Activated gamma-delta T cell (primary cell): ENCODE measurements around the gene SYT8.
"Not testable (repeated sequence)": the region's sequence is repeated elsewhere in the genome, so short reads cannot be mapped to it uniquely, and the experiment has no call there.

ENCODE experiments used
- DNase-seq: peaks from one replicate; lab custom pipeline; 2025; lab: John Stamatoyannopoulos, UW

Gene SYT8

DNA sequence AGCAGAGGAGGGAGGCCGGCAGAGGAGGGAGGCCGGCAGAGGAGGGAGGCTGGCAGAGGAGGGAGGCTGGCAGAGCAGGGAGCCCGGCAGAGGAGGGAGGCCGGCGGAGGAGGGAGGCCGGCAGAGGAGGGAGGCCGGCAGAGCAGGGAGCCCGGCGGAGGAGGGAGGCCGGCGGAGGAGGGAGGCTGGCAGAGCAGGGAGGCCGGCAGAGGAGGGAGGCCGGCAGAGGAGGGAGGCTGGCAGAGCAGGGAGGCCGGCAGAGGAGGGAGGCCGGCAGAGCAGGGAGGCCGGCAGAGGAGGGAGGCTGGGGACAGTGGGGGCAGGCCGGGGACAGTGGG, 39.0 kb downstream of the SYT8 start:
- not testable (repeated sequence) for DNase-seq

DNA sequence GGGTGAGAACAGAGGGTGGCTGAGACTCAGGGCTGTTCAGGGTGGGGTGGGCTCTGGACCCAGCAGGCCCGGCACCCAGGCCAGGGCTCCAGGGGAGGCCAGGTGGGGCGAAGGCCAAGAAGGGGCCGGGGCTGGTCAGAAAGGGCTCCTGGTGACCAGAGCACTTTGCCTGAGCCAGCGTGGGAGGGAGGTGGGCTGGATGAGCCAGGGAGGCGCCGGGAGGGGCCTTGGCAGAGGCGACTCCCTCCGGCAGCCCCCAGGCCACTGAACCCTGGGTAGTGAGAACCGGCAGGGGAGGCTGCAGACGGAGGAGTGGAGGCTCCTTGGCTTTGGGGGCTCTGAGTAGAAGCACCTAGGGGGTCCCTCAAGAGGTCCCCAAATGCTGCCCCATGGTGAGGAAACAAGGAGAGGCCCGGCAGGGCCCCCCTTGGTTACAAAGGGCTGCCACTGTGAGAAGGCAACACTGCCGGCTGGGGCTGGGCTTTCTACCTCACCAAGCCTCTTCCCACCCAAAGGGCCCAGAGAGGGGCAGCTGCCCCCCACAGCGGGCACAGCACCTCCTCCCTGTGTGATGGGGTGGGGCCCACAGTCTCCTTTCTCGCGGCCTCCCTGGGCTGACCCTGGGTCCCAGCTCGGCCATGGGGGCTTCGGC, 39.8 kb downstream of the SYT8 start:
- not testable (repeated sequence) for DNase-seq

DNA sequence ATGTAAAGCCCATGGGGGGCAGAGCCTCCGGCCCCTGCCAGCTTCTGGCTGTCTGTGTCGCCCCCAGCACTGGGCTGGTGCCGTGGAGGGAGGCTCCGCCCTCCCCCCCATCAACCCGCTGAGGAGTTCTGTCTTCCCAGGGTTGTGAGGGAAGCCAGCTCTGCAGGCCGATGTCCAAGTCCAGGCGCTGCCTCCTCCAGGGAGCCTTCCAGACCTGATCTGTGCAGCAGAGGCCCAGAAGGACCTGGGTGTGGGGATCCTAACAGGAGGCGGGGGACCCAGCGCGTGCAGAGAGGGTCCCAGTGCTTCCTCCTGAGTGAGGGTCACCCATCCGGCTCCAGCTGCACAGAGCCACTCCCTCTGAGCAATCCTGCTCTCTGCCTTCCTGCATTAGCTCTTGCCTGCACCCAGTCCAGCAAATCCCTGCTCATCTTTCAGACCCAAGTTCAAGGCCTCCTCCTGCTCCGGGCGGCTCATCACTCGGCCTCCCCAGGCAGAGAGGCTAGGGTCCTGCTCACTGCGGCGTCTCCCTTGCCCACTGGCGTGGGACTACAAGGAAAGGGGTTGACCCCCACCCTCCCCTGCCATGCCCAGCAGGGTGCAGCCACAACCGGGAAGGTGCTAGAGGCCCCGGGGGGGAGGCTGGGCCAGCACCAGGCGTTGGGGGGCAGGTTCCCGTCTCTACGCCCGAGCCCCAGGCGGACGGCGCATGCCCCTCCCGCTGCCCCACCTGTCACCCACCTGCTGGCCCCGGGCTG, 40.5 kb downstream of the SYT8 start:
- DNase-seq: no peak

DNA sequence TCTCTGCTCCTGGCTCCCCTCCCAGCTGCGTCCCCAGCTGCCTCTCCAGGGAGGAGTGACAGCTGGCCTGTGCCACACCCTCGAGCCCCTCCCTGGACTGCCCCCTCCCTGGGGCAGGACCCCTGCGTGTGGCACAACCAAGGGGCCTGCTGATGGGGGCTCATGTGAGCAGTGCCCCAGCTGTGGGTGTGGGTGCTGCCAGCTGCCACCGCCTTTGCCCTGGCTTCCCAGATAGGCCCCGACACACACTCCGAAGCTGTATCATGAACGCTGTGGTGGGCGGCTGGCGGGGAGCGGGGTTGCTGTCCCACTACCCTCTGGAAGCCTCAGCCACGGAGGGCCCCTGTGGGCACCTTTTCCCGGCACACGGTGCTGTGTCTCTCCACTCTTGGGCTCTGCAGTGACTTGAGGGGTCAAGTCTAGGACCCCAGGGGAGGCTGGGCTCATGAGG, 41.1 kb downstream of the SYT8 start:
- DNase-seq: not testable (repeated sequence)

DNA sequence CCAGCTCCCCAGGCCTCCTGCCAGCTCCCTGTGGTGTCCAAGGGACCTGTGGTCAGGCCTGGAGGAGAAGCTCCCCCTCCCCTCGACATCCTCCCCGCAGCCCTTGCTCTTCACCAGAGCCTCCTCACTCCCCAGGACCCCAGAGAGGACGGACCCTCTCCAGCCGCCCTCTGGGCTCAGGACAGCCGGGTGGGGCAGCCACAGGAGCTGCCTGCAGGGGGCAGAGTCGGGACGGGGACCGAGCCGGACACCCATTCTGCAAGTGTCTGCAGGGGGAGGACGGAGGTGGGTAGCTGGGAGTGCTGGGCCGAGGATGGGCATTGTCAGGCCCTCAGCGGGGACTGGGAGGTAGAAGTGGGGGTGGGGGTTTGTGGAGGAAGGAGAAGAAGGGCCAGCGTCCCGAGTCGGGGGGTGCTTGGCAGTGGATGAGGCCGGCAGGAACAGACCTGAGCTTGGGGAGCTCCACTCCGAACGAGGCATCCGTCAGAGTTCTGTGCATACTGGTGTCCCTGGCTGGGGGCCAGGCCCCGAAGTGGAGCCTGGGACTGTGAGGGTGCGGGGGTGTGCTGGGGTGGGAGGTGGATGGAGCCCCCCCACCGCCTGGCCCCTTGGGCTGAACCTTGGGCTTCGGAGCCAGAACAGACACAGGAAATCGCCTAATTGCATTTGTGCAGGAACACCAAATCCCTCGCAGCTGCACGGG, 41.7 kb downstream of the SYT8 start:
- DNase-seq: no peak

DNA sequence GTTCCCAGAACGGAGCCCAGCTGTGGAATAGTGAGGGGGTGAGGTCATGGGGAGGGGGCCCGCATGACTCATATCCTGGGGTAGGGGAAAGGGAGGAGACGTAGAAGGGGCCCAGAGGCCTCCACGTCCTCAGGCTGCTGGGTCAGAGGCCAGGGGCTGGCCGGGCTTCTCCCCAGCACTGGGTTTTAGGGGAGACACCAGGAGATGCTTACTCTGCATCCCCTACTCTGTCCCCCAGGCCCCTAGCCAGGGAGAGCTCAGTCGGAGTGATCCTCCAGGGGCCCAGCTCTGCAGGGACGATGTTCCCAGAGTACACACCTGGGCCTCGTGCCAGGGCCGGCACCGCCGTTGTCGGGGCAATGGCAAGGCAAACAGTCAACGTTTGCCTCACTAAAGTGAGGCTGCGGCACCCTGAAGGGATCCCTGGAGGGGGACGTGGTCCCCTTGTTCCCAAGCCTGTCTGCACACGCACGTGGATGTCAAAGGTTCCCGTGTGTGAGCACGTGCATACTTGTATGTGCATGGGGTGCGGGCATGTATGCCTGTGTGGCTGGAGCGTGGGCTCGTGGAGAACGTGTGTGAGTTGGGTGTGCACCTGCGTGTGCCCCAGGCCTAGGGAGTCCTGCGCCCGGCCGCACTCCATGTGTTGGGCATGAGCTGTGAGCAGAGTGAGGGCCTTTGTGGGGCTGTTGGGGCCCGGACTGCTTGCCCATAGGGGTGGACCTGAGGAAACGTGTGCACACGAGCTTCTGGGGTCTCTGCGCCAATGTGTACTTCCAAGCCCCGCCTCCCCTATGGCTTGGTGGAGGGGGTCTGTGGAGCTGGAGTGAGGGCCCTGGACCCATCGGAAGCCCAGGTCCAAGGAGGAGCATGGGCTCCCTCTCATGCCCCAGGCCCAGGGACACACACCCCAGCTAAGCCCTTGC, 42.7 kb downstream of the SYT8 start:
- no peak for DNase-seq

DNA sequence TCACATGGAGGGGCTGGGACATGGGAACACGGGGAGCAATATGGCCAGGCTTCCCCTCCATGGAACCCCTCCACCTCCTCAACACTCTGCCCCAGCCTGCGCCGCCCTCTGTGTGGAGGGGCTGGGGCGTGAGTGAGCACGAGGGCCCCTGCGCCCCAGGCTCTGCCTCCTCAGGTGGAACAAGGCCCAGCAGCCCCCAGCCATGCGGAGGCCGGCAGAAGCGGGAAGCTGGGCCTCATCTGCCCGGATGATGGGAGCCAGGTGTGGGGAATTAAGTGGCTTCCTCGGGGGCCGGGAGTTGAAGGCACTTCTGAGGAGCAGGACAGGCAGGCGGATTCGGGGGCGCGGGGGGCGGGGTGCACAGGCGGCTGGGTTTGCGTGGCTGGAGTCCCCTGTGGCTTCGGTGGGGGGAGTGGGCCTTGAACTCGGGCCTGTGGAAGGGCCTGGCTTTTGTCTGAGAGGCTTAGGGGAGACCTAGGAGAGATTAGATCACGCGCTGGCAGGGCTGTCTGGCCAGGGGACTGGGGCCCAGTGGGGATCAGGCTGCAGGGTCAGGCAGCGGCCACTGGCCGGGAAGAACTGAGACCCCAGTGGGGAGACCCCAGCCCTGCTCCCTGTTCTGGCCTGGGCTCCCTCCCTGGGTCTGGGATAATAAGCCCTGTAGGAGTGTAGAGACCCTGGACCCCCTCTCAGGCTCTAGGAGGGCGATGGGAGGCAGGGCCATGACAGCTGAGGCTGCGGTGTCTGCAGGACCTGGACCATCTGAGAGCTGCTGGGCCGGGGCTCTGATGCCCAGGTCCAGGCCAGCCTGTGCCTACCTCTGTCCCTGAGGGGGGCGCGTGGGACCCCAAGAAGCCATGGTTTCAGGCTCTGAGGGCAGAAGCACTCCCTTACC, 43.6 kb downstream of the SYT8 start:
- no peak for DNase-seq

DNA sequence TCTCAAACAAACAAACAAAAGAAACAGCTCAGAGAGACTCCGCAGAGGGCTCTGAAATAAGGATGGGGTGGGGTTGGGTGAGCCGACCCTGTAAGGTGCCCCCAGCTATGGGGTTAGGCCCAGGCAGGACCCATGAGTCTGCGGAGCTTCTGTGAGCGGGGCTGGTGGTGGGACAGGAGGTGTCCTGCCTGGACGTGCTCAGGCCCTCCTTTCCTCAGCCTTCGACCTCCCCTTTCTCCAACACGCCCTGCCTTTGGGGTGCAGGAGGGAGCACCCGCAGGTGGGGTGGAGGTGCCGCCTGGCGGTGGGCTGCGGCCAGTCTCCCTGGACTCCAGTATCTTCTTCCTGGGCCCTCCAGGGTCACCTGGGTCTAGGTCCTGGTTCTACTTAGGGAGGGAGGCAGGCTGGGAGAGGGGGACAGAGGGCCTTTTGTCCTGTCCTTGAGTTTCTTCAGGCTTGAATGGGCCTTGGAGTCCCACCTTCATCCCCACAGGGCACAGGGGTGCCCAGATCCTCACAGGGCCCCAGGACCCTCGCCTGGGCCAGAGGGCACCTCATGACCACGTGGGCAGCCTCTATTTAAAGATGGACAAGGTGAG, 44.7 kb downstream of the SYT8 start:
- no peak for DNase-seq

DNA sequence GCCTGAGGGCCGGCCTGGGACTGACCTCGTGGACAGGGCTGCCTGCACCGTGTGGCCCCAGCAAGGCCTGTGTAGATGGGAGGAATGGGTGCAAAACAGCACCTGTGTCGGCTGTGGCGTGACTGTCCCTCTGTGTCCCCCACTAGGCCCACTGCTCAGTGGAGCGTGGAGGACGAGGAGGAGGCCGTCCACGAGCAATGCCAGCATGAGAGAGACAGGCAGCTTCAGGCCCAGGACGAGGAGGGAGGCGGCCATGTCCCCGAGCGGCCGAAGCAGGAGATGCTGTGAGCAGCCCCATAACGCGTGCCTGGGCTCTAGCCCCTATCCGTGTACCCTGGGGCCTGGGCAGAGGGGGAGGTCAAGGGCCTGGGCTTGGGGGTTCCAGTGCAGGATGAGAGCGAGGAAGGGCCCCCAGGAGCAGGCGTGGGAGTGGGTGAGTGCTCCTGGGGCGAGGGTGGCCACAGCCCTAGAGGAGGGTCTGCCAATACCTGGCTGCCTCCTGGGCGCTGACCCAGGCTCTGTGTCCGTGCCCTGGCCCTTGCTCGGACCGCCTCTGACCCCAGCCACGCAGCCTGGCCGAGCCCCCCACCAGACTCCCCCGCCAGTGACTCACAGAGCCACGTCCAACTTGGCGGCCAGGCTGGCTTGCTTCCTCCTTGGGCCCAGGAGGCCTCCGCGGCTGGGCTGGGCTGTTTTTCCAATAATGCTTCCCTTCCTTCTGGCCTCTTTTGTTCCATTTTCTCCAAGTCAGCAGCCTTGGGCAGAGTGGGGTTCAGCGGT, 45.3 kb downstream of the SYT8 start:
- no peak for DNase-seq

DNA sequence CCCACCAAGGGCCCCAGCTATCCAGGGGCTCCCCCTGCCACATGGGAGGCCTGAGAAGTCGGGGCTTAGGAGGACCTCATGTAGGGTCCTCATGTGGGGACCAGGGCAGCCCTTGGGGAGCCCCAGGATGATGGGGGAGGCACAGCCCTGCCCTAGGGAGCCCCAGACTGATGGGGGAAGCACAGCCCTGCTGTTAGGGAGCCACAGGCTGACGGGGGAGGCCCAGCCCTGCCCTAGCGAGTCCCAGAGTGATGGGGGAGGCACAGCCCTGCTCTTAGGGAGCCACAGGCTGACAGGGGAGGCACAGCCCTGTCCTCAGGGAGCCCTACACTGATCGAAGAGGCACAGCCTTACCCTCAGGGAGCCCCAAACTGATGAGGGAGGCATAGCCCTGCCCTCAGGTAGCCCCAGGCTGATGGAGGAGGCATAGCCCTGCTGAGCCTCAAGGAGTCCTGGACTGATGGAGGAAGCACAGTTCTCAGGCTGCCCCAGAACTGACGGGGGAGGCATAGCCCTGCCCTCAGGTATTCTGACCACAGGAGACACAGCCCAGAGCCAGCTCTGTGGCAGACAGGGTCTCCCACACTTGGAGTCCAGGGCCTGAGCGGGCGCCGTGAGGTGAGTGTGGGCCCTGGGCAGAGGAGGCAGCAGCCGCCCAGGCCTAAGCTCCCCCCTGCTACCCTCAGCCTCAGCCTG, 46.1 kb downstream of the SYT8 start:
- no peak for DNase-seq

DNA sequence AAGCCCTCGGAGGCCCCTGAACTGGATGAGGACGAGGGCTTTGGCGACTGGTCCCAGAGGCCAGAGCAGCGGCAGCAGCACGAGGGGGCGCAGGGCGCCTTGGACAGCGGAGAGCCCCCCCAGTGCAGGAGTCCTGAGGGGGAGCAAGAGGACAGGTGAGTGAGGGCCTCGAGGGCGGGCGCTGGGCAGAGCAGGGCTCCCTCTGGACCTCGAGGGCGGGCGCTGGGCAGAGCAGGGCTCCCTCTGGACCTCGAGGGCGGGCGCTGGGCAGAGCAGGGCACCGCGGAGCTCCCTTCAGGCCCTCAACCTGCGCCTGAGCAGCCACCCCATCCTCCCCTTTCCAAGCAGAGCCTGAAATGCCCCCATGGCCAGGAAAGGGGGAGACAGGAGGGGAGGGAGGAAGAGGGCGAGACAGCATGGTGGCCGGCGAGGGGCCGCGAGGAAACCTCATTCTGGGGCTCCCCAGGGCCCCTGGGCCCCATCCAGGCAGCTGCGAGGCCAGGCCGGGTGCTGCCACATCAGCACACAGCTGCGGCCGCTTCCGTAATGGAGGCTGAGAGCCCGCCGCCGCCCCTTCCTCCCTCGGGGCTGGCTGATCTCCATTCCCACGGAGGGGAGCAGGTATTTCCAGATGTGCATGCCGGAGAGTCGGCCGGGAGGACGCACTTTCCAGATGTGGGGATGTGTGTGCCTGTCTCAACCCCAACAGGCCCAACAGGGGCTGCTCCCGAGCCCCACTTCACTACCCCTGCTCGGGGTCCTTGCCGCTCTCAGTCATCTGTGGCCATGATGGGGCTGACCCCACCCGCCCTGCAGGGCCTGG, 46.9 kb downstream of the SYT8 start:
- no peak for DNase-seq

DNA sequence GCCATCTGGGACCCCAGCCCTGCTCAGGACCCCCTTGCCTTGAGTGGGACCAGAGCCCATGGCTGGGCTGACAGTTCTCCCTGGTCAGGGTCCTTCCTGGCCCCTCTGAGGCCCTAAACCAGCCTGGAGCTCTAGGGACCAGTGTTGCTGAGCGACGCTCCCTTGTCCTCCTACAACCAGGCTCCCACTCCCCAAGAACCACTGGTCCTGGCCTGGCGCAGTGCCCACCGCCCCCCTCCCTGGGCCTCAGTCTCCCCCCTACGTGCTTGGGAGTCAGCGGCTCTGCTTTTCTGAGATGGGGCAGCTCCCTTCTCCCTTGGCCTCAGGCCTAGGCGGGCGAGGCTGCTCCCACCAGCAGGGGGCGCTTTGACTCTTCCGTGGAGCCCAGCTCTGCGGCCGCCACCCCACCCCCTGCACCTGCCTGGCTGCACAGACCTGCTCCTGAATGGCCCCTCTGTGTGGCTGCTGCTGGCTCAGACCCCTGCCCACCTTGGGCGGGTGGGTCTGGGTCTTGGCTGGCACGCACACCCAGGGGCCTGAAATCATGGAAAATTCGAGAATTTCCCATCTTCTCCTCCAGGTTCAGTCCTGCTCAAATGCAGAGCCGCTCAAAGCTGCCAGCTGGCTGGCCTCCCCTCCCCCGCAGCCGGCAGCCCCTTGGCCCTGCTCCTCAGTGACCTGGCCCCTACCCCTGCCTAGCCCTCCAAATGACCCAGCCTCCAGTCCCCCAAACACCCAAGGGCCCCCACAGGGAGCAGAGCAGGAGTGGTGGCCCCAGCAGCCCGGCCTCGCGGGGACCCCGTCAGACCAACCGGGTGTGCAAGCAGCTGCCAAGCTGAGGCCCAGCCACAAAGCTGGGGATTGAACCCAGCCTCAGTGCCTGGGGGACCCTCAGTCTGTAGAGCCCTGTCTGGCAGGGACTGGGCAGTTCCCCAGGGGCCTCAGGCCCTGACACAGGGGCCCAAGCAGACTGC, 47.8 kb downstream of the SYT8 start:
- peak; percentile 43 for DNase-seq

DNA sequence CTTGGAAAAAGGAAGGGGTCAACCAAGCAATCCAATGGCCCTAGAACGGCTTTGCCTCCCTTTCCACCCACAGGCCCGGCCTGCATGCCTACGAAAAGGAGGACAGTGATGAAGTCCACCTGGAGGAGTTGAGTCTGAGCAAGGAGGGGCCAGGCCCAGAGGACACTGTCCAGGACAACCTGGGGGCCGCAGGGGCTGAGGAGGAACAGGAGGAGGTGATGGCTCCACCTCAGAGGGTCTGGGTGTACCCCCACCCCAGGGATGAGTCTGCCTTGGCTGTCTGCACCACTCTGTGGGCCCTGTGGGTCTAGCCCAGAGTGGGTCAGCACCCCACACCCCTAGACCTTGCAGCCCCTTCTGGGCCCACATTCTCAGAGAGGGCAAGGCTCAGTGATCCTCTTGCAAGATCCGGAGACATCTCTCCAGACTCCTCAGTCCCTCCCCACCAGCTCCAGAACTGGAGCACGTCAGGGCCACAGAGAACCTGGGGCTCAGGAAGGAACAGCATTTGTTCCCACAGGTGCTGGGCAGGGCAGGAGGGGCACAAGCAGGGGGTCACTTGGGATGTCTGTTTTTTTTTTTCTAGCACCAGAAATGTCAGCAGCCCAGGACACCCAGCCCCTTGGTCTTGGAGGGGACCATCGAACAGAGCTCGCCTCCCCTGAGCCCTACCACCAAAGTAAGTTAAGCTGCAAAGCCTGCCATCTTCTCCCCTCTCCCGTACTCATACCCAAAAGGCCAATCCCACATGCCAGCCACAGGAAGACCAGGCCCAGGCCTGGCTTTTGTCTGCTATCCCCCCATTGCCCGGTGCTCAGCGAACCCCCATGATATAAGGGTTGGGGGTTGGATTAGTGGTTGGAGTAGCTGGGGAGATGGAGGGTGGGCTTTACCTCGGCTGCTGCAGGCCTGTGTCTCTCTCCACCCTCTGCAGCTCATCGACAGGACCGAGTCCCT, 48.8 kb downstream of the SYT8 start:
- DNase-seq: no peak

DNA sequence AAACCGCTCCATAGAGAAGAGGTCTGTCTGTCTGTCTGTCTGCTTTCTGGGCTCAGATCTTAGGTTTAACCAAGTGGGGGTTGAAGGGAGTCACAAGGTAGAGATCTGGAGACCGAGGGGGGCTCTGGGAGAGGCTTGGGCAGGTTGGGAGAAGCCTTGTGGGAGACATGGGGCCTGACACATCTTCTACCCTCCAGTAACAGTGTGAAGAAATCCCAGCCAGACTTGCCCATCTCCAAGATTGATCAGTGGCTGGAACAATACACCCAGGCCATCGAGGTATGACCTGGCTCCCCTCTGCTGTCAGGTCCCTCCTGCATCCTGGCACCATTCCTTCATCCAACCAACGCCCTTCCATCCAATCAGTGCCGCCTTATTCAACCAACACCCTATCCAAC, 49.5 kb downstream of the SYT8 start:
- DNase-seq: no peak

DNA sequence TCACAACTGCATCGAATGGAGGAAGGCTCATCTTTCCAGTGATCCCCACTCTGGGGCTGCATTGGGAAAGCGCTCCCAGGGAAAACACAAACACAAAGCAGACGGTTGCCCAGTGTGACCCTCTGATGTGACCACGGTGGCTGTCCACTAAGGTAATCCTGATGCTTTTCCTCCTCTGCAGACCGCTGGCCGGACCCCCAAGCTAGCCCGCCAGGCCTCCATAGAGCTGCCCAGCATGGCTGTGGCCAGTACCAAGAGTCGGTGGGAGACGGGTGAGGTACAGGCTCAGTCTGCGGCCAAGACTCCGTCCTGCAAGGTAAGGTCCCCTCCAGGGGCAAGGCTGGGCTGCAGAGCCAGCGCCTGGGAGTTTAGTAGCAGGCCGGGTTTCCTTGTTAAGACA, 51.8 kb downstream of the SYT8 start:
- DNase-seq: not testable (repeated sequence)
